22Rv1 (cell line): ENCODE data around the gene MSI2.

ENCODE experiments used
- H3K27ac ChIP-seq: fragments of 450-650 bp; 2 replicates; pipeline ENCODE4 v1.5.1; 2017
- CTCF ChIP-seq: fragments of 450-650 bp; IDR thresholded peaks from 2 replicates; pipeline ENCODE4 v1.5.1; 2017; ENCODE audit warnings: mild to moderate bottlenecking
- ZFX ChIP-seq: fragments of 450-650 bp; IDR thresholded peaks from 2 replicates; pipeline ENCODE4 v1.6.1; 2017; ENCODE audit warnings: antibody characterized with exemption, borderline replicate concordance

The MSI2 gene

GRCh38 chr17:57394375-57394774 is 138.1 kb downstream of the MSI2 start:
- no peak for TF ChIP-seq ZFX
- no peak for TF ChIP-seq CTCF
- no peak overlapping the region for H3K27ac ChIP-seq

- TF ChIP-seq ZFX (no peak), CTCF (no peak)
- no peak overlapping the region for H3K27ac ChIP-seq
Measured at GRCh38 chr17:57395721-57396321, 139.5 kb downstream of the MSI2 start.

GRCh38 chr17:57396511-57396921 is 140.2 kb downstream of the MSI2 start:
- no peak overlapping the region for H3K27ac ChIP-seq
- TF ChIP-seq CTCF = no peak
- no peak for TF ChIP-seq ZFX

GRCh38 chr17:57397402-57397801 is 141.1 kb downstream of the MSI2 start:
- H3K27ac ChIP-seq = no peak overlapping the region
- TF ChIP-seq ZFX (no peak), CTCF (no peak)

- H3K27ac ChIP-seq = no peak overlapping the region
- TF ChIP-seq ZFX = no peak
- no peak for TF ChIP-seq CTCF
Measured at GRCh38 chr17:57399690-57400089, 143.4 kb downstream of the MSI2 start.

GRCh38 chr17:57400648-57401047 is 144.3 kb downstream of the MSI2 start:
- no peak for TF ChIP-seq ZFX
- no peak for TF ChIP-seq CTCF
- no peak overlapping the region for H3K27ac ChIP-seq

- no peak overlapping the region for H3K27ac ChIP-seq
- TF ChIP-seq ZFX (no peak), CTCF (no peak)
Measured at GRCh38 chr17:57401556-57402488, 145.5 kb downstream of the MSI2 start.
